GM18511 (cell line): Measurements from ENCODE around the gene LENG9.
"Not testable (repeated sequence)": the region's sequence is repeated elsewhere in the genome, so short reads cannot be mapped to it uniquely, and the experiment has no call there.

Experiments used
- ATAC-seq: cut with Tn5 transposase; IDR thresholded peaks from one replicate; pipeline ENCODE4 v1.9.1; 2021; ENCODE audit warnings: mild to moderate bottlenecking, moderate library complexity; ENCODE audit not compliant: unreplicated experiment

Gene LENG9

GRCh38 chr19:54463531-54464043, at the start of gene LENG9:
Gene LENG9, minus strand, starts transcription at chr19:54463778. Its CDS starts 252 bp downstream, at chr19:54463526.
- peak; percentile 68 for ATAC-seq

DNA sequence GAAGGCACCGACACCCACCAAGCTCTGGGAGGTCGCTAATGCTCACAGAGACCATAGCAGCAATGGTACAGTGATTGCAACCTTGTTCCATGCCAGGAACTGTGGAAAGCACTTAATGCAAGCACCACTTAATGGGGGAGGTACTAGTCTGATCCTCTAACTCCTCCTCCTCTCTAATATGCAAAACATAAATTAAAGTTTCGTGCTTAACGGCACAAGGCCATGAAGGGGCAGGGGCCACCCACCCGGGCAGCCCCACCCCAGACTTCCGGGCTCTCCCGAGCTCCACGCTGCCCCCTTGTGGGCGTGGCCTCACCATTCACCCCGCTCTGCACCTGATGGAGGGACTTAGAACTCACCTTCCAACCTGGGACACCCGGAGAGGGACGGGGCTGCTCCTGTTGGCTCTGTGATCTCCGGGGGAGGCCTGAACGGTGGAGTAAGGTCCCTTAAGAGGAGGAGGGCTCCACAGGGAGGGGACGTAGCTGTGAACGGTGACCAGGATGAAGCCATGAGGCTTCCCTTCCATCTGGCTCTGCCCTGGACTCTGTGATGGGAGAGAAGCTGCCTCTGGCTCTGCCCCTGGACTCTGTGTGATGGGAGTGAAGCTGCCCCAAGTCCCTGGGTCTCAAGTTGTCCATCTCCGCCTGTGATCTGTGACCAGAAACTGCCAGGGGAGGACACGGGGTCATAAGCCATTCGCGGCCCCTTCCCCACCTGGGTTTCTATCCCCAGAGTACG, 45.8 kb upstream of the LENG9 start:
- ATAC-seq: not testable (repeated sequence)

- not testable (repeated sequence) for ATAC-seq
These were observed 44.9 kb upstream of the LENG9 start for GRCh38 chr19:54508487-54508886.

DNA sequence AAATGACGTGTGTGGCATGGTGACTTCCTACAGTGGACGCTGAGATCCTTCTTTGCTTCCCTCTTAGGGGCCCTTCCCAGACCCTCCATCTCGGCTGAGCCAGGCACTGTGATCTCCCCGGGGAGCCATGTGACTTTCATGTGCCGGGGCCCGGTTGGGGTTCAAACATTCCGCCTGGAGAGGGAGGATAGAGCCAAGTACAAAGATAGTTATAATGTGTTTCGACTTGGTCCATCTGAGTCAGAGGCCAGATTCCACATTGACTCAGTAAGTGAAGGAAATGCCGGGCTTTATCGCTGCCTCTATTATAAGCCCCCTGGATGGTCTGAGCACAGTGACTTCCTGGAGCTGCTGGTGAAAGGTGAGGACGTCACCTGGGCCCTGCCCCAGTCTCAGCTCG, 44.2 kb upstream of the LENG9 start:
- ATAC-seq: no peak

DNA sequence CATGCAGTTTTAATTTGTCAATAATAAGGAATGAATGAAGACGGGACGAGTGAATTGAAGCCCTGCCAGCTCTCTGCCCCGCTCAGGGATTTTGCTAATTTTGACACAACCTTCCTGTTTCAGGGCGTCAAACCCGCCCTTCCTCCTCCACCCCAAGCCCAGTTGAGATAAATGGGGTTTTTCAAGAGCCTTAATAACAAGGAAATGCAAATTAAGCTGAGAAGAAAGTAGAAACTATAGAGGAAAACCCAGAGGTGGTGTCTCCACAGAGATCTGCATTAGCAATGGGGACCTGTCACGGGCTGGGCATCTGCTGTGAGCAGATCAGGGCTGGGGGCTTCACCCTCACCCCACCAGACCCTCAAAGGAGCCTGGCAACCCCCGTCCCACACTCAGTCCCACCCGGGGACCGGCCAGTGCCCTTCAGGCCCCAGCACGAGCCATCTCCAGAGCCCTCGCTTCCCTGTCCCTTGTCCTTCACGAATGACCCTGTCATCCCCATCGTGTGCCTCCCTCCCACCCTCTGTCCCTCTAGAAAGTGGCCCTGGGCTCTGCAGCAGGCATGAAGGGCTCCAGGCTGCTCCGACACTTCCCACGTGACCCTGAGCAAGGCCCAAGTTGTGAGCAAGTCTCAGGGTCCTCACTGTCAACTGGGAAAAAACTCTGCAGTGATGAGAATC, 43.6 kb upstream of the LENG9 start:
- ATAC-seq: not testable (repeated sequence)

- no peak for ATAC-seq
These were observed 42.5 kb upstream of the LENG9 start for GRCh38 chr19:54506079-54506478.

- not testable (repeated sequence) for ATAC-seq
These were observed 42.0 kb upstream of the LENG9 start for GRCh38 chr19:54505542-54505941.

DNA sequence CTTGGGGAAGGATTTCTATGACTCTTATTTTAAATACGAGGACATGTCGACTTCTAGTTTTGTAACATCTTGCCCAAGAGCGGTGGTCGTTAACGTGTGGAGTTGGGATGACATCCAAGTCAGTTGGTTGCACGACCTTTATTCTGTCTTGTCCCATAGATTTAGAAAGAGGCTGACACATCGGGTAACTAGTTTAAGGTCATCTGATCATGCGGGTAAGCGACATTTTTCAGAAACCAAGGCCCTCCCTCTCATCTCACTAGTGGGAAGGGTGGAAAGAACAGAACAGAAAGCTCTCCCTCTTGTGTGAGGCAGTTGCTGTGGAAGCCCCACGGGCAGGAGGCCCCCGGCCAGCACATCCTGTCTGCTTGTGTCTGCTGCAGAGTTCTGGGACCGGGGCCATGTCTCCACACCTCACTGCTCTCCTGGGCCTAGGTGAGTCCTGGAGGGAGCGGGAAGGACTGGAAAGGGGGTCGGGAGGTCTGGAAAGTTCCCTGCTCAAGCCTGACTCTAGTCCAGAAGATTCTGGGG, 39.0 kb upstream of the LENG9 start, which contains the start of gene LAIR2:
TSS of gene LAIR2 (plus strand) at position 314 of the 531 bp plus-strand sequence. CDS start at position 402, 88 bp downstream.
- ATAC-seq: no peak

DNA sequence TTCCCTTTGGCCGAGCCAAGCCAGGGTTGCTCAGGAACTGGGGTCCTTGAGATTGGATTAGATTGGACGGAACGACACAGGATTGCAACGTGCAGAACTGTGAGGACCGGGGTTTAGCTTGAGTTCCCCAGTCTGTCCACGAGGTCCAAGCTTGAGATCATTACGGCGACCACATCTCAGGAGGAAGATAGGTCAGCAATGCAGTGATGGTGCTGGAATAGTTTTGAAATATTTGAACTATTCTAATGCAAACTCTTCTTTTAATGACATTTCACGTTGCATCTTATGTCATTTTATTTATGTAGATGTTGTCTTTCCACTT, 34.8 kb upstream of the LENG9 start:
- ATAC-seq: not testable (repeated sequence)

GRCh38 chr19:54497747-54498450, 34.3 kb upstream of the LENG9 start:
- ATAC-seq: not testable (repeated sequence)

- ATAC-seq: not testable (repeated sequence)
These were observed 31.7 kb upstream of the LENG9 start for GRCh38 chr19:54495284-54495683.

- ATAC-seq: no peak
These were observed 30.5 kb upstream of the LENG9 start for GRCh38 chr19:54493967-54494585.

DNA sequence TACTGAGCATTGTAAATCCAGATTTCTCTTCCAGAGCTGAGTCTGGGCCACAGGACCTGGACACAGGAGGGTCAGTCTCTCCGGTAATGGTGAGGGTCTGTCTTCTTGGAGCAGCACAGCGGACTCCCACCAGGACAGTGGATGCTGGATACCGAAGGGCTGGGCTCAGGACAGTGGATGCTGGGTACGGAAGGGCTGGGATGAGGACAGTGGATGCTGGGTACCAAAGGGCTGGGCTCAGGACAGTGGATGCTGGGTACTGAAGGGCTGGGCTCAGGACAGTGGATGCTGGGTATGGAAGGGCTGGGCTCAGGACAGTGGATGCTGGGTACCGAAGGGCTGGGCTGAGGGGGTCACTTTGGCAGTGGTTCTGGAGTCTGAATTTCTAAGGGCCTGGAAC, 29.5 kb upstream of the LENG9 start:
- not testable (repeated sequence) for ATAC-seq

DNA sequence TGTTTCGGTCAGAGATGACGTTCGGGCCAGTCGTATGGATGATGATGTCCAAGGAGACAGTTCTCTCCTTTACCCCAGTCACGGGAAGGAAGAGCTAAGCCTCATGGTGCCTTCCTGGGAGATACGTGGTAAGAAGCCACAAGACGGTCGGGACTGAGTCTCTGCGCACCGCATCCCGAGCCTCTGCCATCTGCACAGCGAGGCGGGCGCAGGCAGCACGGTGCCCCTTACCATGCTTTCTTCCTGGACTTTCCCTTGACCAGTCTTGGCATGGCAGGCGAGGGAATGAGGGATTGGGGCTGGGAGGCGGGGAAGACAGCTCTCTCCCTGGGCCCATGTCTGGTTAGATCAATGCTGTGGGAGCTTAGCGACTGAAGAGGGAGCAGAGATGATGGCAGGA, 29.0 kb upstream of the LENG9 start:
- ATAC-seq: no peak

- no peak for ATAC-seq
These were observed 26.2 kb upstream of the LENG9 start for GRCh38 chr19:54489766-54490165.

GRCh38 chr19:54489341-54489740, 25.8 kb upstream of the LENG9 start:
- no peak for ATAC-seq

DNA sequence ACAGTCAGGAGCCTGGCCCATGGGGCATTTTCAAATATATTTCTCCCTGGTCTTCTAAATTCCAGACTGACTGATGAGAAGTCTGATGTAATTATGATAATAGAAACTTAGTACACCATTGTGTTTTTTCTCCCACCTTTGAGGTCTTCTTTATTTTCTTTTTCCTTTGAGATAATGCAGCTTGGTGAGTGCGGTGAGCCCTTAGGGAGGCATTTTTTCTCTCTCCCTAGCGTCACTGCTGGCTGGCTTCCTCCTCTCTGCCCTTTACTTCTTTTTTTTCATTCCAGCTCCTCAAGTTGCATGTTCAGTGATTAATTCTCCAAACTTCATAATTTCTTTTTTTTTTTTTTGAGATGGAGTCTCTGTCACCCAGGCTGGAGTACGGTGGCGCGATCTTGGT, 22.3 kb upstream of the LENG9 start:
- ATAC-seq: no peak

GRCh38 chr19:54484451-54484850, 20.9 kb upstream of the LENG9 start:
- ATAC-seq: no peak

GRCh38 chr19:54482889-54483288, 19.3 kb upstream of the LENG9 start:
- no peak for ATAC-seq

DNA sequence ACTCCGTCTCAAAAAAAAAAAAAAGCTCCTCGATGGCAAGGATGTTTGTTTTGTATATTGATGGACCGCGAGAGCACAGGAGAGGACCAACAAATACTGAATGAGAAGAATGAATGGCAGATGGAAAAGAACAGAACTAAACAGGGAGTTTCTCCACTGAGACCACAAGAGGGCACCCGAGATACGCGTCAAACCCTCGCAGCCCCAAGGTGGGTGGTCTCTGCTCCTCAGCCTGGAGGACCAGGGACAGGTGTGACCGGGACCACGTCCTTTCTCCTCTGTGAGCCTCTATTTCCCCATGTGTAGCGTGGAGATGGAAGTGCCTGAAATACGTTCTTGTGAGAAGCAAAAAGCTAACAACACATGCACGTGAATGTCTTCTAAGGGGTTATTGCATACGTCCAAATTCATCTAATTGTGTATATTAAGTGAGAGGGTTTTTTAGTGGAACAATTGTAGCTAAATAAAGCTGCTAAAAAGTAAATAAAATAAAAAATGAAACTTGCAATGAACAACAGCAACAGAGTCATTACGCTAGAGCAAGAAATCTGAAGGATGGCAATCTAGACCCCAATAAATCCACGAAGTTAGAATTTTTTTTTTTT, 17.9 kb upstream of the LENG9 start:
- no peak for ATAC-seq
